Astrocyte of the spinal cord (primary cell): ENCODE measurements around the gene KCNG2.

Experiments used
- DNase-seq: peaks from one replicate; pipeline ENCODE4 v3.0.0; 2011; ENCODE audit warnings: low read depth, low spot score
- H3K4me3 ChIP-seq: 2 replicates; pipeline ENCODE4 v1.5.1; 2011; ENCODE audit warnings: low read depth, mild to moderate bottlenecking, low read length, moderate library complexity
- in situ Hi-C: cut with HindIII; loops from 2 replicates; pipeline ENCODE4 v1.10.0; 2017; ENCODE audit warnings: low sequenced_read_pairs
- TF ChIP-seq, protein P1 (sequence below): IDR thresholded peaks from 2 replicates; pipeline ENCODE4 v1.5.1; 2012; ENCODE audit warnings: low read depth, mild to moderate bottlenecking, low read length, inconsistent platforms

Gene KCNG2

DNA sequence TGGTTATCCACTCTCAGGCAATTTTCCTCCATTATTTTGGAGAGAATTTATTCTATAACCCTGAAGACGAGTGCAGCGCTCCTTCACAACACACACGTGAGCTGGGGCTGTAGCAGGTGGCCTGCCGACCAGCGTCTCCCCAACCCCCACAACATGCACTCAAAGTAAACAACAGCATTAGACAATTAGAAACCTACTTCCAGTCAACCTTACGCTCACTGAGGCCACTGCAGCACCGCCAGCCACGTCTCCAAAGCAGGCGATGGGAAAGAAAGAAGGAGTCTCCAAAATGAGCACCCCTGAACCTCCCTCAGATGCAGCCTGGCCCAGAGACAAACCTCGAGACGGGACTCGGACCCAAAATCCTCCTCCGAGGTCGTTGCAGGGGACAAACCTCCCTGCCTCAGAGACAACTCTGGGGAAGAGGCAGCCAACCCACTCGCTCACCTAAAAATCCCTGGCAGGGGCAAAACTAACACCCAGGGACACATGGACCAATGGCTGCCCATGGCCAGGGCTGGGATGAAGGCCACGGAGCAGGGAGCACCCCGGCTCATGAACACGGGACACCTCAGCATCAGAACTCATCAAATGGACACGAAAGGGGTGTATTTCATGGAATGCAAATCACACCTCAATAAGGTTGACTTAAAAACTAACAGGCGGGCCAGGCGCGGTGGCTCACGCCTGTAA is 151.1 kb downstream of the KCNG2 start:
- in situ Hi-C loops, result no loop called here
- H3K4me3 ChIP-seq, result no peak overlapping the region
- TF ChIP-seq, protein P1, sequence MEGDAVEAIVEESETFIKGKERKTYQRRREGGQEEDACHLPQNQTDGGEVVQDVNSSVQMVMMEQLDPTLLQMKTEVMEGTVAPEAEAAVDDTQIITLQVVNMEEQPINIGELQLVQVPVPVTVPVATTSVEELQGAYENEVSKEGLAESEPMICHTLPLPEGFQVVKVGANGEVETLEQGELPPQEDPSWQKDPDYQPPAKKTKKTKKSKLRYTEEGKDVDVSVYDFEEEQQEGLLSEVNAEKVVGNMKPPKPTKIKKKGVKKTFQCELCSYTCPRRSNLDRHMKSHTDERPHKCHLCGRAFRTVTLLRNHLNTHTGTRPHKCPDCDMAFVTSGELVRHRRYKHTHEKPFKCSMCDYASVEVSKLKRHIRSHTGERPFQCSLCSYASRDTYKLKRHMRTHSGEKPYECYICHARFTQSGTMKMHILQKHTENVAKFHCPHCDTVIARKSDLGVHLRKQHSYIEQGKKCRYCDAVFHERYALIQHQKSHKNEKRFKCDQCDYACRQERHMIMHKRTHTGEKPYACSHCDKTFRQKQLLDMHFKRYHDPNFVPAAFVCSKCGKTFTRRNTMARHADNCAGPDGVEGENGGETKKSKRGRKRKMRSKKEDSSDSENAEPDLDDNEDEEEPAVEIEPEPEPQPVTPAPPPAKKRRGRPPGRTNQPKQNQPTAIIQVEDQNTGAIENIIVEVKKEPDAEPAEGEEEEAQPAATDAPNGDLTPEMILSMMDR, result no peak
- no peak for DNase-seq
